Epithelial cell of proximal tubule (primary cell): ENCODE data around the gene PRR18. TPM values are rescaled to one million over a fixed set of nuclear protein-coding genes. Genes with fewer than 3 reads are reported as not detected.

Experiments
- DNase-seq: peaks from one replicate; pipeline ENCODE4 v3.0.0-alpha.2; 2011; ENCODE audit warnings: low read depth
- H3K4me3 ChIP-seq: 2 replicates; pipeline ENCODE4 v1.5.1; 2011; ENCODE audit warnings: low read depth, mild to moderate bottlenecking, low read length
- CTCF ChIP-seq: conservative IDR thresholded peaks from 2 replicates; pipeline ENCODE4 v1.5.1; 2012; ENCODE audit warnings: low read depth, mild to moderate bottlenecking, low read length
- total RNA-seq: library from RNA; depleted of rRNA; stranded (reverse); fragments of >200 nt; gene quantifications from 2 replicates; pipeline ENCODE4 v1.2.3, GENCODE V29; 2015

The PRR18 gene
- total RNA-seq, 1 donor from 2014 or later = not detected

GRCh38 chr6:166284640-166285039, 23.6 kb downstream of the PRR18 start:
- no peak for TF ChIP-seq CTCF
- DNase-seq = no peak
- H3K4me3 ChIP-seq = no peak overlapping the region

- TF ChIP-seq CTCF = no peak
- no peak for DNase-seq
- no peak overlapping the region for H3K4me3 ChIP-seq
These were observed 25.7 kb downstream of the PRR18 start for GRCh38 chr6:166282394-166283032.

GRCh38 chr6:166281104-166281503, 27.1 kb downstream of the PRR18 start:
- H3K4me3 ChIP-seq = no peak overlapping the region
- TF ChIP-seq CTCF = no peak
- no peak for DNase-seq

- no peak for DNase-seq
- no peak for TF ChIP-seq CTCF
- H3K4me3 ChIP-seq = no peak overlapping the region
These were observed 28.9 kb downstream of the PRR18 start for GRCh38 chr6:166279393-166279679.

GRCh38 chr6:166278579-166279392, 29.4 kb downstream of the PRR18 start:
- no peak for TF ChIP-seq CTCF
- DNase-seq = no peak

GRCh38 chr6:166277892-166278578, 30.2 kb downstream of the PRR18 start:
- DNase-seq = no peak
- no peak for TF ChIP-seq CTCF
- no peak overlapping the region for H3K4me3 ChIP-seq

More at GRCh38 chr6:166278579-166279392, 29.4 kb downstream of the PRR18 start:
- H3K4me3 ChIP-seq = no peak overlapping the region
